Natural killer cell (primary cell): ENCODE measurements around the gene JPH3. TPM values are rescaled to one million over a fixed set of nuclear protein-coding genes. Genes with fewer than 3 reads are reported as not detected.

ENCODE experiments used
- ATAC-seq, 3 donors: fragments of 150-1000 bp in 2 of 3; fragments of 200-7000 bp in 1 of 3; cut with Tn5 transposase; 1 replicate in 1 of 3; 2 replicates in 2 of 3; pipeline ENCODE4 v1.10.0; 2021; ENCODE audit warnings: mild to moderate bottlenecking in 2 of 3, moderate library complexity in 2 of 3
- DNase-seq, 2 donors: peaks; one replicate each; pipeline versions ENCODE4 v3.0.0 to v3.0.0-alpha.2; 2013 to 2021; ENCODE audit warnings: mixed read lengths in 1 of 2
- H3K27ac ChIP-seq: one replicate; pipeline ENCODE4 v1.5.1; 2013; ENCODE audit warnings: mild to moderate bottlenecking, low read length
- H3K27me3 ChIP-seq: one replicate; pipeline ENCODE4 v1.6.1; 2013; ENCODE audit warnings: low read length; ENCODE audit not compliant: control insufficient read depth, insufficient read depth
- H3K36me3 ChIP-seq: one replicate; pipeline ENCODE4 v1.6.1; 2013; ENCODE audit warnings: low read length; ENCODE audit not compliant: control insufficient read depth, insufficient read depth
- H3K4me1 ChIP-seq: one replicate; pipeline ENCODE4 v1.6.1; 2013; ENCODE audit warnings: low read length; ENCODE audit not compliant: control insufficient read depth, insufficient read depth
- H3K4me3 ChIP-seq: one replicate; pipeline ENCODE4 v1.5.1; 2013; ENCODE audit warnings: low read length
- H3K9me3 ChIP-seq: one replicate; pipeline ENCODE4 v1.6.1; 2013; ENCODE audit warnings: low read length; ENCODE audit not compliant: control insufficient read depth, insufficient read depth
- H3K27ac Mint-ChIP-seq, 2 donors: one replicate each; pipeline ENCODE4 v1.8.0; 2022; ENCODE audit warnings: mild to moderate bottlenecking in 2 of 2, mixed read lengths in 2 of 2, moderate library complexity in 1 of 2
- H3K27me3 Mint-ChIP-seq, 2 donors: one replicate each; pipeline ENCODE4 v1.8.0; 2022; ENCODE audit warnings: low read depth in 2 of 2, mixed read lengths in 2 of 2
- H3K36me3 Mint-ChIP-seq: one replicate; pipeline ENCODE4 v1.8.0; 2022; ENCODE audit warnings: mixed read lengths
- H3K4me1 Mint-ChIP-seq, 2 donors: one replicate each; pipeline ENCODE4 v1.8.0; 2022; ENCODE audit warnings: mixed read lengths in 2 of 2
- H3K4me3 Mint-ChIP-seq: one replicate; pipeline ENCODE4 v1.8.0; 2022; ENCODE audit warnings: mild to moderate bottlenecking, moderate library complexity, mixed read lengths
- H3K9me3 Mint-ChIP-seq, 2 donors: one replicate each; pipeline ENCODE4 v1.8.0; 2022; ENCODE audit warnings: mixed read lengths in 2 of 2
- WGBS: methylation state at CpG from one replicate; pipeline ENCODE4 v1.1.7; 2013; ENCODE audit warnings: missing lambda C conversion rate; ENCODE audit not compliant: insufficient coverage; 5-methylcytosine and 5-hydroxymethylcytosine counted together
- intact Hi-C: fragments of 100-400 bp; cut with micrococcal nuclease; formaldehyde crosslinking; loops from one replicate; pipeline ENCODE4 v1.14.2; 2022
- total RNA-seq, 4 donors: library from RNA; stranded (reverse); fragments of 120-200 nt in 1 of 4; gene quantifications; one replicate each; pipeline versions ENCODE4 v1.2.3 to v1.2.4, GENCODE V29; 2013 to 2022
- TF ChIP-seq, protein P1 (sequence below): fragments of 200-600 bp; IDR thresholded peaks from one replicate; pipeline ENCODE4 v1.8.0; 2022; ENCODE audit warnings: antibody characterized with exemption

JPH3 gene
- total RNA-seq, 3 donors from 2014 or later (not counting 1 experiment from before 2014, with no cell fraction given): not detected

DNA sequence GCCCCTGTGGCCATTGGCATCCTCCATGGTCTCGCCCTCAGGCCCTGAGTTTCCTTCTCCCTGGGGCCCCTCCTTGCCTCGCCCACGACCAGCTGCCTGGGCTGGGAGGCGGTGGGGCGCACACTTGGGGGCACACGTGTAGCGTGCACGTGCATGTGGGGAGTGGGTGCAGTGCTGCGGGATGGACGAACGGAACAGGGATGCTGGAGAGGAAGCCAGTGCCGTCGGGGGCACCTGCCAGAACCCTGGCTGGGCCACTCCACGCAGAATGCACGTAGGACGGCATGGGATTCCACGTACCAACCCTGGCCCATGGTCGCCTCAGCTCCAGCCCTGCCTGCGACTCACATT is 83.1 kb downstream of the JPH3 start:
- TF ChIP-seq, protein P1, sequence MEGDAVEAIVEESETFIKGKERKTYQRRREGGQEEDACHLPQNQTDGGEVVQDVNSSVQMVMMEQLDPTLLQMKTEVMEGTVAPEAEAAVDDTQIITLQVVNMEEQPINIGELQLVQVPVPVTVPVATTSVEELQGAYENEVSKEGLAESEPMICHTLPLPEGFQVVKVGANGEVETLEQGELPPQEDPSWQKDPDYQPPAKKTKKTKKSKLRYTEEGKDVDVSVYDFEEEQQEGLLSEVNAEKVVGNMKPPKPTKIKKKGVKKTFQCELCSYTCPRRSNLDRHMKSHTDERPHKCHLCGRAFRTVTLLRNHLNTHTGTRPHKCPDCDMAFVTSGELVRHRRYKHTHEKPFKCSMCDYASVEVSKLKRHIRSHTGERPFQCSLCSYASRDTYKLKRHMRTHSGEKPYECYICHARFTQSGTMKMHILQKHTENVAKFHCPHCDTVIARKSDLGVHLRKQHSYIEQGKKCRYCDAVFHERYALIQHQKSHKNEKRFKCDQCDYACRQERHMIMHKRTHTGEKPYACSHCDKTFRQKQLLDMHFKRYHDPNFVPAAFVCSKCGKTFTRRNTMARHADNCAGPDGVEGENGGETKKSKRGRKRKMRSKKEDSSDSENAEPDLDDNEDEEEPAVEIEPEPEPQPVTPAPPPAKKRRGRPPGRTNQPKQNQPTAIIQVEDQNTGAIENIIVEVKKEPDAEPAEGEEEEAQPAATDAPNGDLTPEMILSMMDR: no peak
- Mint-ChIP-seq H3K36me3 (no peaks in the 10 kb centered on the region), H3K4me1 (peaks cover 5 to 12% of the 10 kb centered on the region in 2 donors), H3K4me3 (no peak overlapping the region), H3K27me3 (peaks cover 0 to 3% of the 10 kb centered on the region in 2 donors), H3K9me3 (no peaks in the 10 kb centered on the region), H3K27ac (no peak overlapping the region)
- WGBS: 92% methylated on average over 19 of the region's 19 CpGs
- H3K4me1 ChIP-seq: peaks cover 6% of the 10 kb centered on the region
- H3K9me3 ChIP-seq: no peaks in the 10 kb centered on the region
- DNase-seq (no peak), ATAC-seq (no peak)
- intact Hi-C loops: no loop called here
- H3K27ac ChIP-seq: no peak overlapping the region
- no peaks in the 10 kb centered on the region for H3K27me3 ChIP-seq
- H3K36me3 ChIP-seq: no peaks in the 10 kb centered on the region
- no peak overlapping the region for H3K4me3 ChIP-seq

DNA sequence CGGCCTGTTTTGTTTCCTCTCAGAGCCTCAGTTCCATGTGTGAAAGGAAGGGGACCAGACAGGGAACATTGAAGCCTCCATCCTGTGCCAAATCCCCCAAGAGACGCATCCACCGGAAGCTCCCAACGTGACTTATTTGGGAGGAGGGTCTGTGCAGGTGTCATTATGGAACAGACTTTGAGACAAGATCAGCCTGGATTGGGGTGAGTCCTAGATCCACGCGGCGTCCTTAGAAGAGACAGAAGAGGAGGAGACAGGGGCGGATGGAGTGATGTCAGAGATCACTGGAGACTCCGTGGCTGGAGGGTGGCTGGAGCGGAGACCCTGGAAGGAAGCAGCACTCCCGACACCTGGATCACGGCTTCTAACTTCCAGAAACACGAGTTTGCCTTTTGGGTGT is 83.5 kb downstream of the JPH3 start:
- intact Hi-C loops: no loop called here
- Mint-ChIP-seq H3K36me3 (no peaks in the 10 kb centered on the region), H3K4me1 (peaks cover 2 to 9% of the 10 kb centered on the region in 2 donors), H3K27ac (no peak overlapping the region), H3K27me3 (peaks cover 0 to under 1% of the 10 kb centered on the region in 2 donors), H3K9me3 (no peaks in the 10 kb centered on the region), H3K4me3 (no peak overlapping the region)
- WGBS: 83% methylated on average over 13 of the region's 13 CpGs
- H3K4me1 ChIP-seq: peaks cover 6% of the 10 kb centered on the region
- H3K27ac ChIP-seq: no peak overlapping the region
- H3K9me3 ChIP-seq: no peaks in the 10 kb centered on the region
- H3K27me3 ChIP-seq: no peaks in the 10 kb centered on the region
- no peak for DNase-seq
- H3K4me3 ChIP-seq: no peak overlapping the region
- no peak for ATAC-seq
- H3K36me3 ChIP-seq: no peaks in the 10 kb centered on the region
- TF ChIP-seq, protein P1: no peak

DNA sequence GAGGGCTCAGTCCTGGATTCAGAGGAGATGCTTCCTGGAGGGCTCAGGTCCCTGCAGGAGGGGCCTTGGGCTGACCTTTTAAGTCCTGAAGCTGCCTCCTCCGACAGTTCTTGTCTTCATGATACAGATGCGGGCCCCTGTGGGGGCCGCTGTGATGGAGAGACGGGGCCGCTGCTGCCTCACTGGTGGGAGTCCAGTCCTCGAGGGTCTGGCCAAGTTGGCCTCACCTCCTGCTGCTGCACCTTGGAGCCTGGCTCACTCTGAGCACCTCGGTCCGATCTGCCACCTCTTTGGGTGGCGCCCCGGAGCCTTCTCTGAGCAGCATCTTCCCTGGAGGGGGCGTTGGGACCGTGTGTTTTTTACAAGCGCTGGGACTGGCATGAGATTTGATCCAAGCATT is 84.4 kb downstream of the JPH3 start:
- H3K27ac ChIP-seq: no peak overlapping the region
- WGBS: 74% methylated on average over 13 of the region's 13 CpGs
- peaks cover 0 to 9% of the 10 kb centered on the region in 2 donors for H3K4me1 Mint-ChIP-seq
- no peak for ATAC-seq
- no peak overlapping the region for H3K27ac Mint-ChIP-seq
- H3K27me3 ChIP-seq: no peaks in the 10 kb centered on the region
- H3K4me3 ChIP-seq: no peak overlapping the region
- no peak overlapping the region for H3K4me3 Mint-ChIP-seq
- peaks cover 14% of the 10 kb centered on the region for H3K4me1 ChIP-seq
- no peaks in the 10 kb centered on the region for H3K36me3 ChIP-seq
- H3K9me3 Mint-ChIP-seq: no peaks in the 10 kb centered on the region
- TF ChIP-seq, protein P1: no peak
- H3K27me3 Mint-ChIP-seq: no peaks in the 10 kb centered on the region
- intact Hi-C loops: no loop called here
- H3K36me3 Mint-ChIP-seq: no peaks in the 10 kb centered on the region
- DNase-seq: no peak
- H3K9me3 ChIP-seq: no peaks in the 10 kb centered on the region

DNA sequence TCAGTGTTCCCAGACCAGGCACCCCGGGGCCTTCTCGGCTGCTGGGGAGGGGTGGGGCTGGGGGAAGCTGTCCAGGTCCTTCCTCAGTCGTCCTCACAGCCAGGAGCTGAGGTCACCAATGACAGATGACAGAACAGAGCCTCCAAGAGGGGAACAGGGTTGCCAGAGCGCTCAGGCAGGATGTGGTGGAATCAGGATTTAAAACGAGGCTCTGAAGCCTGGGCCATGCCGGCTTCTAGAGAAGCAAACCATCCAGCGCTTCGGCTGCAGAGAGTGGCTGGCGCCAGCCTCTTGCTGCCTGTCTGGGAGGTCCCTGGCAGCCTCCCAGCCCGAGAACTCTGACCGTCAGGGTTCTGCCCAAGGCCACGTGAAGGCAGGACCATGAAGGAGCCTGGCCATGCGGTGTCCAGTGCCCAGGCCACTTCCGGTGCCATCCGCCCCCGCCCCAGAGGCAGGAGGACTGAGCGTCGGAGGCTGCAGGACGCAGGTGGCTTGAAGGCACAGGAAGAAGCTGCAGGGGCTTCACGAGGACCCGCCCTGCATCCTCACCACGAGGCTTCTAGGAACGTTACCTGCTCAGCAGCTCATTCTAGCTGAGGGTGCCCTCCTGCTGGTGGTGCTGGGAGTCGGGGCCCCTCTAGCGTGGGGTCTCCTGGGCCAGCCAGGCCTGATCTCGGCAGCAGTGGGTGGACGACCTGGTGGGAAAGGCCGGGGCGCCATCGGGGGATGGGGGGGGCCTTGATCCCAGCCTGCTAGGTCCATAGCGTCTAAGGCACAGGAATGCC is 85.0 kb downstream of the JPH3 start:
- H3K4me3 Mint-ChIP-seq: no peak overlapping the region
- Histone ChIP-seq H3K9me3 (no peaks in the 10 kb centered on the region), H3K4me1 (peaks cover 10% of the 10 kb centered on the region), H3K4me3 (no peak overlapping the region), H3K27me3 (no peaks in the 10 kb centered on the region), H3K36me3 (no peaks in the 10 kb centered on the region), H3K27ac (no peak overlapping the region)
- no peaks in the 10 kb centered on the region for H3K9me3 Mint-ChIP-seq
- DNase-seq (no peak), ATAC-seq (no peak)
- H3K27ac Mint-ChIP-seq: no peak overlapping the region
- no peaks in the 10 kb centered on the region for H3K27me3 Mint-ChIP-seq
- peaks cover 0 to 5% of the 10 kb centered on the region in 2 donors for H3K4me1 Mint-ChIP-seq
- TF ChIP-seq, protein P1: no peak
- no peaks in the 10 kb centered on the region for H3K36me3 Mint-ChIP-seq
- 67% methylated on average over 31 of the region's 31 CpGs for WGBS
- intact Hi-C loops: no loop called here
